ENCODE results near the gene PDZRN4.

GRCh38 chr12:41556176-41556575, 368.1 kb downstream of the PDZRN4 start:
- TF ChIP-seq PATZ1 (CRISPR knock-in tag; IDR thresholded peaks at IDR 0.05; ENCODE audit: borderline replicate concordance) (no peak), ZFP3 (CRISPR knock-in tag; IDR thresholded peaks at IDR 0.05) (no peak)
